ENCODE measurements around the gene ARMC5.
"Not testable (repeated sequence)": the region's sequence is repeated elsewhere in the genome, so short reads cannot be mapped to it uniquely, and the experiment has no call there.

The ARMC5 gene

GRCh38 chr16:31429796-31430195 lies 29.5 kb upstream of the ARMC5 start:
- no peak for DNase-seq (ENCODE audit: extremely low read depth, low read depth)
- H3K4me3 ChIP-seq (replicated peaks; ENCODE audit: low read depth, low read length), result no peak overlapping the region
- TF ChIP-seq, protein P1, sequence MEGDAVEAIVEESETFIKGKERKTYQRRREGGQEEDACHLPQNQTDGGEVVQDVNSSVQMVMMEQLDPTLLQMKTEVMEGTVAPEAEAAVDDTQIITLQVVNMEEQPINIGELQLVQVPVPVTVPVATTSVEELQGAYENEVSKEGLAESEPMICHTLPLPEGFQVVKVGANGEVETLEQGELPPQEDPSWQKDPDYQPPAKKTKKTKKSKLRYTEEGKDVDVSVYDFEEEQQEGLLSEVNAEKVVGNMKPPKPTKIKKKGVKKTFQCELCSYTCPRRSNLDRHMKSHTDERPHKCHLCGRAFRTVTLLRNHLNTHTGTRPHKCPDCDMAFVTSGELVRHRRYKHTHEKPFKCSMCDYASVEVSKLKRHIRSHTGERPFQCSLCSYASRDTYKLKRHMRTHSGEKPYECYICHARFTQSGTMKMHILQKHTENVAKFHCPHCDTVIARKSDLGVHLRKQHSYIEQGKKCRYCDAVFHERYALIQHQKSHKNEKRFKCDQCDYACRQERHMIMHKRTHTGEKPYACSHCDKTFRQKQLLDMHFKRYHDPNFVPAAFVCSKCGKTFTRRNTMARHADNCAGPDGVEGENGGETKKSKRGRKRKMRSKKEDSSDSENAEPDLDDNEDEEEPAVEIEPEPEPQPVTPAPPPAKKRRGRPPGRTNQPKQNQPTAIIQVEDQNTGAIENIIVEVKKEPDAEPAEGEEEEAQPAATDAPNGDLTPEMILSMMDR (IDR thresholded peaks at IDR 0.05; ENCODE audit: low read depth, low read length, missing control alignments), result no peak

DNA sequence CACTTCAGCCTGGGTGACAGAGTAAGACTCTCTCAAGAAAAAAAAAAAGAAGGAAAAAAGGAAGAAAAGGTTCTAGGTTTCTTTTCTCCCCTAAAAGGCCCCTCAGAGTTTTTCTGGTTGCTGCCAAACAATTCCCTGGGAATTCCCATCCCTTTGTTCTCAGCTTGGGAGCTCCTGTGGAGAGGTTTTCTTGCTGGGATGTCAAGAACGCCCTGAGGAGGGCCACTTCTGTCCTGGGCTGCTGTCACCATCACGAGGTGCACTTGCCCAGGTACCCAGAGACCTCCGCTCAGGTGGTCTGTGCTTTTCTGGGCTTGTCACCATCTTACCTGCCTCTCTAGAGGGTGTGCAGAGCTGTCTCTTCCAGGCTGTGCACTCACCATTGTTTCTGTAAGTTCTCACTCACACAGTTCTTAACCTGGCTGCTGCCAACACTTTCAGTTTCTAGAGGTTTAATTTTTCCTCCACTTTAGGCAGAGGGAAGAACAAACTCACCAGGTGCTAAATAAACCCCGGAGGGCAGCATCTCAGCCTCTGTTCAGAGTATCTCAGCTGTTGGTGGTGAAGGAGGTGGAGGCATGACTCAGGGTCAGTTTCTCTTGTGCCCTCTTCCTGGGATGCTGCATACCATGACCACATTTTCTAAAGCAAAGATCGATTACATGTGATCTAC lies 28.8 kb upstream of the ARMC5 start:
- TF ChIP-seq, protein P1 (IDR thresholded peaks at IDR 0.05; ENCODE audit: low read depth, low read length, missing control alignments), result no peak

GRCh38 chr16:31435341-31436220 lies 23.7 kb upstream of the ARMC5 start:
- no peak overlapping the region for H3K4me3 ChIP-seq (replicated peaks; ENCODE audit: low read depth, low read length)
- TF ChIP-seq, protein P1 (IDR thresholded peaks at IDR 0.05; ENCODE audit: low read depth, low read length, missing control alignments), result no peak
- DNase-seq (ENCODE audit: extremely low read depth, low read depth), result no peak

More for the DNA sequence above, 28.8 kb upstream of the ARMC5 start:
- DNase-seq (ENCODE audit: extremely low read depth, low read depth), result no peak
- H3K4me3 ChIP-seq (replicated peaks; ENCODE audit: low read depth, low read length), result no peak overlapping the region

- TF ChIP-seq, protein P1 (IDR thresholded peaks at IDR 0.05; ENCODE audit: low read depth, low read length, missing control alignments), result no peak
- DNase-seq (ENCODE audit: extremely low read depth, low read depth), result no peak
- no peak overlapping the region for H3K4me3 ChIP-seq (replicated peaks; ENCODE audit: low read depth, low read length)
Measured at GRCh38 chr16:31436221-31437045, 22.9 kb upstream of the ARMC5 start.

GRCh38 chr16:31438414-31438813 lies 20.9 kb upstream of the ARMC5 start:
- TF ChIP-seq, protein P1 (IDR thresholded peaks at IDR 0.05; ENCODE audit: low read depth, low read length, missing control alignments), result no peak
- no peak overlapping the region for H3K4me3 ChIP-seq (replicated peaks; ENCODE audit: low read depth, low read length)
- no peak for DNase-seq (ENCODE audit: extremely low read depth, low read depth)

GRCh38 chr16:31439023-31439422 lies 20.3 kb upstream of the ARMC5 start:
- not testable (repeated sequence) for DNase-seq (ENCODE audit: extremely low read depth, low read depth); H3K4me3 ChIP-seq (replicated peaks; ENCODE audit: low read depth, low read length)
